ENCODE measurements around the gene LRRC4C. TPM values are rescaled to one million over a fixed set of nuclear protein-coding genes. Genes with fewer than 3 reads are reported as not detected.

LRRC4C gene
- total and polyA plus RNA-seq, 4 donors: 0.10 to 0.93 (median 0.30) TPM

GRCh38 chr11:40306938-40307548, 1152.4 kb downstream of the LRRC4C start:
- DNase-seq (ENCODE audit: low spot score): no peak
- WGBS: 3% methylated on average over 1 of the region's 1 CpG
- H3K9ac ChIP-seq (ENCODE audit: low read depth in 1 of 2, low read length in 2 of 2): no peak overlapping the region

GRCh38 chr11:40302669-40303068, 1156.8 kb downstream of the LRRC4C start:
- DNase-seq (ENCODE audit: low spot score): no peak
- Histone ChIP-seq H3K4me3 (ENCODE audit: low read depth in 1 of 3, low read length in 3 of 3) (no peak overlapping the region), H3K9ac (ENCODE audit: low read depth in 1 of 2, low read length in 2 of 2) (no peak overlapping the region), H3K9me3 (ENCODE audit: control insufficient read depth in 4 of 4, low read length in 3 of 4) (no peaks in the 10 kb centered on the region), H3K36me3 (ENCODE audit: control insufficient read depth in 4 of 4, insufficient read depth in 3 of 4, low read depth in 1 of 4, low read length in 3 of 4) (no peaks in the 10 kb centered on the region), H3K4me1 (ENCODE audit: control insufficient read depth in 4 of 4, insufficient read depth in 4 of 4, low read length in 3 of 4) (peaks cover 0 to 4% (median 0%) of the 10 kb centered on the region in 4 donors), H3K27ac (ENCODE audit: low read depth in 1 of 2, low read length in 2 of 2) (no peak overlapping the region), H3K27me3 (ENCODE audit: control insufficient read depth in 4 of 4, insufficient read depth in 4 of 4, low read length in 3 of 4) (no peaks in the 10 kb centered on the region)
- WGBS: 81% methylated on average over 4 of the region's 4 CpGs
- no peak for TF ChIP-seq GABPA (IDR thresholded peaks at IDR 0.05 in 1 of 2, conservative IDR thresholded peaks at IDR 0.05 in 1 of 2)
- no peak for TF ChIP-seq FOXA2 (IDR thresholded peaks at IDR 0.05)
- TF ChIP-seq HNF4A (conservative IDR thresholded peaks at IDR 0.05): no peak

More at GRCh38 chr11:40306938-40307548, 1152.4 kb downstream of the LRRC4C start:
- H3K36me3 ChIP-seq (ENCODE audit: control insufficient read depth in 4 of 4, insufficient read depth in 3 of 4, low read depth in 1 of 4, low read length in 3 of 4): no peaks in the 10 kb centered on the region
- TF ChIP-seq HNF4A (conservative IDR thresholded peaks at IDR 0.05): no peak
- no peak for TF ChIP-seq RXRA (IDR thresholded peaks at IDR 0.05)
- TF ChIP-seq GABPA (IDR thresholded peaks at IDR 0.05 in 1 of 2, conservative IDR thresholded peaks at IDR 0.05 in 1 of 2): no peak
- TF ChIP-seq ZBTB33 (IDR thresholded peaks at IDR 0.05): no peak
- no peak for TF ChIP-seq SP1 (IDR thresholded peaks at IDR 0.05)
- TF ChIP-seq CTCF (IDR thresholded peaks at IDR 0.05; ENCODE audit: low read depth, low read length, missing input control): peak; percentile 77
- TF ChIP-seq RAD21 (IDR thresholded peaks at IDR 0.05): peak; percentile 93 to 95
- no peaks in the 10 kb centered on the region for H3K27me3 ChIP-seq (ENCODE audit: control insufficient read depth in 4 of 4, insufficient read depth in 4 of 4, low read length in 3 of 4)
- H3K4me3 ChIP-seq (ENCODE audit: low read depth in 1 of 3, low read length in 3 of 3): no peak overlapping the region
- H3K27ac ChIP-seq (ENCODE audit: low read depth in 1 of 2, low read length in 2 of 2): no peak overlapping the region
- H3K9me3 ChIP-seq (ENCODE audit: control insufficient read depth in 4 of 4, low read length in 3 of 4): no peaks in the 10 kb centered on the region
- peaks cover 0 to 4% (median 0%) of the 10 kb centered on the region in 4 donors for H3K4me1 ChIP-seq (ENCODE audit: control insufficient read depth in 4 of 4, insufficient read depth in 4 of 4, low read length in 3 of 4)

- DNase-seq (ENCODE audit: low spot score): no peak
- Histone ChIP-seq H3K4me3 (ENCODE audit: low read depth in 1 of 3, low read length in 3 of 3) (no peak overlapping the region), H3K9me3 (ENCODE audit: control insufficient read depth in 4 of 4, low read length in 3 of 4) (no peaks in the 10 kb centered on the region), H3K27me3 (ENCODE audit: control insufficient read depth in 4 of 4, insufficient read depth in 4 of 4, low read length in 3 of 4) (no peaks in the 10 kb centered on the region), H3K4me1 (ENCODE audit: control insufficient read depth in 4 of 4, insufficient read depth in 4 of 4, low read length in 3 of 4) (peaks cover 2 to 17% (median 9%) of the 10 kb centered on the region in 4 donors), H3K27ac (ENCODE audit: low read depth in 1 of 2, low read length in 2 of 2) (no peak overlapping the region), H3K9ac (ENCODE audit: low read depth in 1 of 2, low read length in 2 of 2) (no peak overlapping the region), H3K36me3 (ENCODE audit: control insufficient read depth in 4 of 4, insufficient read depth in 3 of 4, low read depth in 1 of 4, low read length in 3 of 4) (no peaks in the 10 kb centered on the region)
- WGBS: 64% methylated on average over 4 of the region's 4 CpGs
- no peak for TF ChIP-seq CTCF (IDR thresholded peaks at IDR 0.05; ENCODE audit: low read depth, low read length, missing input control)
- no peak for TF ChIP-seq HNF4G (IDR thresholded peaks at IDR 0.05)
- TF ChIP-seq YY1 (IDR thresholded peaks at IDR 0.05): no peak
- TF ChIP-seq REST (IDR thresholded peaks at IDR 0.05): no peak
- TF ChIP-seq EGR1 (IDR thresholded peaks at IDR 0.05; ENCODE audit: low read depth in 2 of 2): no peak
- TF ChIP-seq NR2F2 (IDR thresholded peaks at IDR 0.05): no peak
- TF ChIP-seq MAX (IDR thresholded peaks at IDR 0.05): no peak
- TF ChIP-seq JUND (IDR thresholded peaks at IDR 0.05): no peak
Observed at GRCh38 chr11:40295466-40295865, 1164.0 kb downstream of the LRRC4C start.

All from liver (tissue), 9 donors.